HG02938 (cell line): ENCODE measurements around the gene TNFRSF17.
"Not testable (repeated sequence)": the region's sequence is repeated elsewhere in the genome, so short reads cannot be mapped to it uniquely, and the experiment has no call there.

Source experiments
- ATAC-seq: cut with Tn5 transposase; IDR thresholded peaks from one replicate; pipeline ENCODE4 v1.9.1; 2021; ENCODE audit warnings: mild to moderate bottlenecking, moderate library complexity; ENCODE audit not compliant: unreplicated experiment

Gene TNFRSF17

DNA sequence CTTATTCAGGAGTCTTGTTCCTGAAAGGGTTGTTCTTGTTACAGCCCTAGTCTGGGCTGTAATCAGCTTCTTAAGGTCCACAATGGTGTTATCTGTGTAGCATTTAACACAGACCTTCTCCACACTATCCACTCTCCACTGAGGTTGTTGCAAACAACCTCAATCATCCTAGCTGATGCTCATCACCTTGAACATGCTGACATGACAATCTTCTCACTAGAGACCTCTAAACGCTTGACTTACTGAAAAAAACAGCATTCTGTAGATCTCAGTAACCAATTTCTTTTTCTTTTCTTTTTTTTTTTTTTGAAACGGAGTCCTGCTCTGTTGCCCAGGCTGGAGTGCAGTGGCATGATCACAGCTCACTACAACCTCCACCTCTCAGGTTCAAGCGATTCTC lies 3.6 kb downstream of the TNFRSF17 start:
- ATAC-seq, result no peak

DNA sequence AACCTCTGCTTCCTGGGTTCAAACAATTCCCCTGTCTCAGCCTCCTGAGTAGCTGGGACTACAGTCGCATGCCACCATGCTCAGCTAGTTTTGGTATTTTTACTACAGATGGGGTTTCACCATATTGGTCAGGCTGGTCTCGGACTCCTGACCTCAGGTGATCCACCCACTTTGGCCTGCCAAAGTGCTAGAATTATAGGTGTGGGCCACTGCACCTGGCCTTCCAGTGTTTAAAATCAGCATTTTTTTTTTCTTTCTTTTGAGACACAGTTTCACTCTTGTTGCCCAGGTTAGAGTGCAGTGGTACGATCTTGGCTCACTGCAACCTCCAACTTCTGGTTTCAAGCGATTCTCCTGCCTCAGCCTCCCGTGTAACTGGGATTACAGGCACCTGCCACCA lies 5.3 kb downstream of the TNFRSF17 start:
- not testable (repeated sequence) for ATAC-seq

DNA sequence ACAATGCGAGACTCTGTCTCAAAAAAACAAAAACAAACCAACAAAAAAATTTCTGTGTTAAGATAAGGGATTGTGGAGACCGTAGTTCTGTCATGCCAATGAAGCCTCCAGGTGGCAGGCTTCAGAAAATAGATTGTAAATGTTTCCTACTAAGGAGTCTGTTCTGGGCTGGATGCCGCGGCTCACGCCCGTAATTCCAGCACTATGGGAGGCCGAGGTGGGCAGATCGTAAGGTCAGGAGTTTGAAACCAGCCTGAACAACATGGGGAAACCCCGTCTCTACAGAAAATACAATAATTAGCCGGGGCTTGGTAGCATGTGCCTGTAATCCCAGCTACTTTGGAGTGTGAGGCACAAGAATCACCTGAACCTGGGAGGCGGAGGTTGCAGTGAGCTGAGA lies 7.1 kb downstream of the TNFRSF17 start:
- no peak for ATAC-seq

DNA sequence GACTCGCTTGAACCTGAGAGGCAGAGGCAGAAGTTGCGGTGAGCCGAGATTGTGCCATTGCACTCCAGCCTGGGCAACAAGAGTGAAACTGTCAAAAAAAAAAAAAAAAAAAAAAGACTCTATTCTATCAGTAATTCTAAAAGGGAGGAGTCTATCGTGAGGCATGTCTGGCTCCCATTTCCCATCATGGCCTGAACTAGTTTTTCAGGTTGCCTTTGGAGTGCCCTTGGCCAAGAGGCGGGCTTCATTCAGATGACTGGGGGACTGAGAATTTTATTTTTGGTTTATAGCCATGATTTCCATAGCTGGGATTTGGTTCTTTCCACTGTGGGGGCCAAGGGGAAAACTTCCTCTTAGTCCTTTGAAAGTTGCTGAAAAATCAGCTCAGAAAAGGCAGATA lies 8.1 kb downstream of the TNFRSF17 start:
- no peak for ATAC-seq

DNA sequence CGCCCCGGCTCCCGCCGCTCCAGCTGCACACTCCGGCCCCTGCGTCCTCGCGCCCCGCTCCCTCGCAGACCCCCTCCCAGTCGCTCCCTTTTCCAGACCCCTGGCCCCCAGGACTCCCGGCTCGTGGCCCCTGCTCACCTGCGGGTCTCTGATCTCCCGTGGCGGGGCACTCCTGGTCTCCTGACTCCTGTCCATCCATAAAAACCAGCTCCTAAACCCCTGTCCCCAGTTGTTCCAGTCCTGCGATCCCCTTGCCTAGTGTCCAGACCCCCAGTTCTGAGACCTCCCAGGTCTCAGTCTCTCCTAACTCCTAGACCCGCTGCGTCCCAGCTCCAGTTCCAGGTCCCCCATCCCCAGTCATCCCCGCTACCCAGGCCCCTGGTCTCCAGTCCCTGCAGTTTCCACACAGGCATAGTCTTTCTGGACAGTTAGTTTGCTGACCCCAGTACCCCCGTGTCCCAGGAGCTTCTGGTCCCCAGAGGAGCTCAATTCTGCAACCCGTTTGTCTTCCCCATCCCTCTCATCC lies 11.9 kb downstream of the TNFRSF17 start:
- ATAC-seq, result no peak

DNA sequence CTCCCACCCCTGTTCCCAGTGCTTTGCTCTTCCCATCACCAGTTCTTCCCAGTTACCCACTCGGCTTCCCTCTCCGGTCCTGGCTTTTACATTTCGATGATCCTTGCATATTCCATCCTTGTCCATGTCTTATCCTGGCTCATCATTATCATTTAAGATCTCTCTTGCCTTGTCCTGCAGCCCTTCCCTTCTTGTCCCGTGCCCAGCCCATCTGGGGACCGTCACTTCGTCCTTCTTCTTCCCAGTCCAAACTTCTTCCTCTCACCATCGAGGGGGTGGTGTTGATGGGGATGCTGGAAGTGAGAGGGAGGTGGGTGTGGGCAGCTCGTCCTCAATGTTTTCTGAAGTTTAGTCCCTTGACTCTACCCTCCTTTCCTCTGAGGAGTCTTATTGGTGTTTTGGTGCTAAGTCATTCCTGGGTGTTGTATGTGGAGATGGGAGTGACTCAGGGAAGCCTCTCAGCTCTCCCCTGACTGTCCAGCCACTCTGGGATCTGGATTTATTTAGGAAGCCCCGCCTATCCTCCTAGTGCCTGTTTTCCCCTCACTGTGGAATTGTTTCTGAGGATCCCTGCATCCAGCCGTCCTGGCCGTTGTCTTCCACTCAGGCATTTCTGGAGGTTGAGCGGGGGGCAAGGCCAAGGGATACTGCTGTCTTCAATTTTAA lies 12.5 kb downstream of the TNFRSF17 start:
- ATAC-seq, result no peak

DNA sequence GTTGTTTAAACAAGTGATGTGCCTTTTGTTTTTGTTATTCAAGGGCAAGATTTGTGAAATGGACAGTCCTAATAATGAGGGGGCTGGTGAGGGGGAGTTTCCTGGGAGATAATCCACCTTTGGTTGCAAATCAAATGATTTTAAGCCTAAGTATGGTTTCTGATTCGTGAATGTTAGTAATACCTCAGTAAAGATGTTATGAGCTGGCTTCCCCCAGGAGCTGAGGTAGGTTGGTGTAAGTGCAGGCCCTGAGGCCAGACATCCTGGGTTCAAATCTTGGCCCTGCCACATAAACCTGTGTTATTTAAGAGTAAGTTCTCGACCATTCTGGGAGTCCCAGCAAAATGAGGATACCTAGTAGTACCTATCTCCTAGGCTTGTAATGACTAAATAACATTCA lies 13.1 kb downstream of the TNFRSF17 start:
- ATAC-seq, result no peak

DNA sequence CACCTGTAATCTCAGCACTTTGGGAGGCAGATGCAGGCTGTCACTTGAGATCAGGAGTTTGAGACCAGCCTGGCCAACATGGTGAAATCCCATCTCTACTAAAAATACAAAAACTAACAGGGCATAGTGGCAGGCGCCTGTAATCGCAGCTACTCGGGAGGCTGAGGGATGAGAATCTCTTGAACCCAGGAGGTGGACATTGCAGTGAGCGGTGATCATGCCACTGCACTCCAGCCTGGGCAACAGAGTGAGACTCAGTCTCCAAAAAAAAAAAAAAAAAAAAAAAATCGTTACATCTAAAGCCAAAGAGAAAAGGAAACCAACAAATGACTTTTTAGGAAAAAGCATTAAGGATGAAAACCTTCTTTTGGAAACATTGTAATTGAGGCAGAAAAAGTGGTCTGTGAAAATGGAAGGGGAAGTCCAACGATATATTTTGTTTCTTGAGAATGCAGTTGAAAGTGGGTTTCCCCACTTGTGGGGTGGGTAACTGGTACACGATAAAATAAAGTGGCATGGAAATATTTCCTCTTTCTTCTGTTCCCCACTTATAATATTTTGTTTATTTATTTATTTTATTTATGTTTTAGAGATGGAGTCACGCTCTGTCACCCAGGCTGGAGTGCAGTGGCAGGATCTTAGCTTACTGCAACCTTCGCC lies 14.1 kb downstream of the TNFRSF17 start:
- no peak for ATAC-seq

DNA sequence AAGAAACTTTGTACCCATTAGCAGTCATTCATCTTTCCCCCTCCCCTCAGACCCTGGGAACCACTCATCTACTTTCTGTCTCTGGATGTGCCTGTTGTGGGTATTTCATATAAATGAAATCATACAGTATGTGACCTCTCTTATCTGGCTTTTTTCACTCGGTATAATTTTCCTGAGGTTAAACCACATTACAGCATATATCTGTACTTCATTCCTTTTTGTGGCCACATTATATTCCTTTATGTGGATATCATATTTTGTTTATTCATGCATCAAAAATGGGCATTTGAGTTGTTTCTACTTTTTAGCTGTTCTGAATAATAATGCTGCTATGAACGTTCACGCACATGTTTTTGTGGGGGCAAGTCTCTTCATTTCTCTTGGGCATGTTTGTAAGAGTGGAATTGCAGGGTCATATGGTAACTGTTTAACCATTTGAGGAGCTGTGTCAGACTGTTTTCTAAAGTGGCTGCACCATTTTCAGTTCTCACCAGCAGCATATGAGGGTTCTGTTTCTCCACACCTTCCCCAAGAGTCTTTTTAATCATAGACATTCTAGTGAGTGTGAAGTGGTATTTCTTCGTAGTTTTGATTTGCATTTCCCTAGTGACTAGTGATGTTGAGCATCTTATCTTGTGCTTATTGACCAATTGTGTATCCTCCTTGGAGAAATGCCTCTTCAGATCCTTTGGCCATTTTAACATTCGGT lies 15.3 kb downstream of the TNFRSF17 start:
- peak; percentile 53 for ATAC-seq

DNA sequence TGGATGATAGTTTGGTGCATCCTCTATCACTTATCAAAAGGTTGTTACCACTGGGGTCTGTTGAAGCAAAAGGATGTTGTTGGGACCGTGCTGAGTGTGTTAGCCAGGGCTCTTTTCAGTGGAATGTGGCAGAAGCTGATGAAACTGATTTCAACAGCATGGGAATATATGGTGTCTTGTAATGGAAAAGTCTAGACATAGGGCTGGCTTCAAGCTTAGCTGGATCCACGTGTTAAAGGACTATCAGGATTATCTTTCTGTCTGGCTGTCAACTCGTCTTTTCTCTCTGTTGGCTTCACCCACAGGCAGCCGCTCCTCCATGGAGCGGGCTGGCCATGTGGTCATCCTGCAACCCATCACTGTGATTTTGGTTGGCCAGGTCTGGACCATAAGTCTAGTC lies 20.2 kb downstream of the TNFRSF17 start:
- no peak for ATAC-seq

DNA sequence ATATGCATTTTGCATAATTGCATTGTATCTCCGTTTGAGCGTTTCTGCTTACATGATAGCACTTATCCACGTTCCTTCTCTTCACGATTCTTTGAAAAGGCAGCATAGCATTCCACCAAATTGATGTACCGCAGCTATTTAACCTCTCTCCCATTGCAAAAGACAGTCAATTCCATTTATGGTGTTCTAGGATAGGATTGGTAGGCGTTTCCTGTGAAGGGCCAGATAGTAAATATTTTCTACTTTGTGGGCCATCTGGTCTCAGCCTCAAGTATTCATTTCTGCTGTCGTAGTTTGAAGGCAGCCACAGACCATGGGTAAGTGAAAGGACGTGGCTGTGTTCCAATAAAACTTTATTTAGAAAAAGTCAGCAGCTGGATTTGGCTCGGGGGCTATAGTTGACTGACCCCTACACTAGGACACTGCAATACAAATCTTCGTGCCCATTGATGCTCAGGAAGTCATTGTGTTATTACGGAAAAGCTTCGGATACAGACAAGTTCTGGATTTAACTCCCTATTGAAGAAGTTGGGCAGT lies 21.6 kb downstream of the TNFRSF17 start:
- ATAC-seq, result no peak

DNA sequence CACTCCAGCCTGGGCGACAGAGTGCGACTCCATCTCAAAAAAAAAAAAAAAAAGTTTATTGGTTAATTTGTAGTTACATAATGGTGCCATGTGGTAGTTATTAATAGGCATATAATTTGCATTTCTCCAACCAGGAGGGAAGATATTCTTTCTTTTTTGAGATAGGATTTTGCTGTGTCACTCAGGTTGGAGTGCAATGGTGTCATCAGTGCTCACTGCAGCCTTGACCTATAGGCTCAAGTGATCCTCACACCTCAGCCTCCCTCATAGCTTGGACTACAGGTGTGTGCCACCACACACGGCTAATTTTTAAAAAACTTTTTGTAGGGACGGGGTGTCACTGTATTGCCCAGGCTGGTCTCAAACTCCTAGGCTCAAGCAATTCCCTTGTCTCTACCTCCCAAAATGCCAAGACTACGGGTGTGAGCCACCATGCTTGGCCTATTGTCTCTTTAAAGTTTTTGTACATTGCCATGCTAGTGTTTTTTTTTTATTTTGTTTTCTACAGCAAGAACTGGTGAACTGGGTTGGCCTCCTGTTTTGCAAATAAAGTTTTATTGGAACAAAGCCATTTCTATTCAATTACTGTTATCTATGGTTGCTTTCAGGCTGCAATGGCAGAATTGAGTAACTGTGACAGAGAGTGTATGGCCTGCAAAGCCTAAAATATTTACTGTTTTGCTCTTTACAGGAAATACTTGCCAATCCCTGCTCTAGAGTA lies 23.4 kb downstream of the TNFRSF17 start:
- no peak for ATAC-seq

DNA sequence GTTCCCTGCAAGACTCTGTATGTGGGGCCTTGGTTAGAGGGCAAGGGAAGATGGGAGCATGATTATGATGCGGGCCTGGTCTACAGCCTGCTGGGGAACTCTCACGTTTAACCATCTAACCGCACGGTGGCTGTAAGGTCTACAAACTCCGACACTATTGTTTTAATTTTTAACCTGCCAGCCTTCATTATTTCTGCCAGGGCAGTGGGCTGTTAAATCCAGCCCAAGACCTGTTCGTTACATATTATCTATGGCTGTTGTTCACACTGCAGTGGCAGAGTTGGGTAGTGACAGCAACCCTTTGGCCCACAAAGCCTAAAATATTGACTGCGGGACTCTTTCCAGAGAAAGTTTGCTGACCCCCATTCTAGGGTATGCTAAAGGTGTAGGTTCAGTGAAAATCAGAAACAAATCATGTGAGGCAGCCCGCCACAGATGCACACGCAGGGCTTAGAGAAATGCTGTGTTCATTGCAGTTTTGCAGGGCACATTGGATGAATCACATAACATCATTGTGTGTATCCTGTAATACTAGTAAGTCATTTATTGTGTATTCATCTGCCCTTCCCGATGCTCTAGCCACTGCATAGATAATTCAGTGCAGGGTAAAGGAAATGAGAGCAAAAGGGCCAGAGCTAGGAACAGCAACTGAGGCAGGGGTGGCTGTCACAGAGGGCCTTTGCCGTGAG lies 25.8 kb downstream of the TNFRSF17 start:
- peak; percentile 46 for ATAC-seq

DNA sequence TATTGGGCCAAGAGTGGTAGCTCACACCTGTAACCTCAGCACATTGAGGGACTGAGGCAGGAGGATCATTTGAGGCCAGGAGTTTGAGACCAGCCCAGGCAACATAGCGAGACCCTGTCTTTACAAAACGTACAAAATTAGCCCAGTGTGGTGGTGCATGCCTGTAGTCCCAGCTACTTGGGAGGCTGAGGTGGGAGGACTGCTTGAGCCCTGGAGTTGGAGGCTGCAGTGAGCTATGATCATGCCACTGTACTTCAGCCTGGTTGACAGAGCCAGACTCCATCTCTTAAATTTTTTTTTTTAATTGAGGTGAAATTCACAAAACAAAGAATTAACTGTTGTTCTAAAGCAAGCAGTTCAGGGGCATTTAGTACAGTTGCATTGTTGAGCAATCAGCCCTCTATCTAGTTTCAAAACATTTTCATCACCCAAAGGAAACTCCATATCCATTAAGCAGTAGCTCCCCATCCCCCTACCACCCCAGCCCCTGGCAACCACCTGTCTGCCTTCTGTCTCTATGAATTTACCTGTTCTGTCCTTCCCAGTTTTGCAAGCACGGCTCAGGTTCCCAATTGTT lies 27.1 kb downstream of the TNFRSF17 start:
- no peak for ATAC-seq

DNA sequence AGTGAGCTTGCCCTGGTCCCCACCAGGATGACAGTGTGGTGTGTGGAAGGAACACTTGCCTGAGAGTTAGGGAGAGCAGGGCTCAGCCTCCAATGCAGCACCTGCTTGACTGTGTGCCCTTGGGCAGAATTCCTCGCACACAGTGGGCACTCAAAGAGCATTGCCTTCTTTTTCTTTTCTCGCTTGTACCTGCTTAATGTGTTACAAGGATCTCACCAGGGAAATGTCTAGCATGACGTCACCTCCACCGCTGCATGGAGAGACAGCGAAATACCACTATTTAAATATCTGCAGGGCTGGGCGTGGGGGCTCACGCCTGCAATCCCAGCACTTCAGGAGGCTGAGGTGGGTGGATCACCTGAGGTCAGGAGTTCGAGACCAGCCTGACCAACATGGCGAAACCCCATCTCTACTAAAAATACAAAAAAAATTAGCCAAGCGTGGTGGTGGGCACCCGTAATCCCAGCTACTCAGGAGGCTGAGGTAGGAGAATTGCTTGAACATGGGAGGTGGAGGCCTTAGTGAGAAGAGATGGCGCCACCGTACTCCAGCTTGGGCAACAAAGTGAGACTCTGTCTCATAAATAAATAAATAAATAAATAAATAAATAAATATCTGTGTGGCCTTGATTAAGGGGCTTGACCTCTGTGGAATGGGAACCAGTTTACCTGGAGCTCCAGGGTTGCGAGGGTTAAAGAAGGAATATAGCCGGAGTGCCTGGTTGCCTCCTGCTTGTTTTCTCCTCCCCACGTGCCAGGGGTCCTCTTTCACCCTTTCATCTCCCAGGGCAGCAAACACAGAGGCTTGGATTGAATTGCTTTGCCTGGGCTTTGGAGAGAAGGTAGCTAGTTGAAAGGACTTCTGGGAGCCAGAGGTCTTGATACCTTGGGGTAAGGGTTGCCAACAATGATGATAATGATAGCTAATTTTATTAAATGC lies 27.8 kb downstream of the TNFRSF17 start:
- no peak for ATAC-seq

DNA sequence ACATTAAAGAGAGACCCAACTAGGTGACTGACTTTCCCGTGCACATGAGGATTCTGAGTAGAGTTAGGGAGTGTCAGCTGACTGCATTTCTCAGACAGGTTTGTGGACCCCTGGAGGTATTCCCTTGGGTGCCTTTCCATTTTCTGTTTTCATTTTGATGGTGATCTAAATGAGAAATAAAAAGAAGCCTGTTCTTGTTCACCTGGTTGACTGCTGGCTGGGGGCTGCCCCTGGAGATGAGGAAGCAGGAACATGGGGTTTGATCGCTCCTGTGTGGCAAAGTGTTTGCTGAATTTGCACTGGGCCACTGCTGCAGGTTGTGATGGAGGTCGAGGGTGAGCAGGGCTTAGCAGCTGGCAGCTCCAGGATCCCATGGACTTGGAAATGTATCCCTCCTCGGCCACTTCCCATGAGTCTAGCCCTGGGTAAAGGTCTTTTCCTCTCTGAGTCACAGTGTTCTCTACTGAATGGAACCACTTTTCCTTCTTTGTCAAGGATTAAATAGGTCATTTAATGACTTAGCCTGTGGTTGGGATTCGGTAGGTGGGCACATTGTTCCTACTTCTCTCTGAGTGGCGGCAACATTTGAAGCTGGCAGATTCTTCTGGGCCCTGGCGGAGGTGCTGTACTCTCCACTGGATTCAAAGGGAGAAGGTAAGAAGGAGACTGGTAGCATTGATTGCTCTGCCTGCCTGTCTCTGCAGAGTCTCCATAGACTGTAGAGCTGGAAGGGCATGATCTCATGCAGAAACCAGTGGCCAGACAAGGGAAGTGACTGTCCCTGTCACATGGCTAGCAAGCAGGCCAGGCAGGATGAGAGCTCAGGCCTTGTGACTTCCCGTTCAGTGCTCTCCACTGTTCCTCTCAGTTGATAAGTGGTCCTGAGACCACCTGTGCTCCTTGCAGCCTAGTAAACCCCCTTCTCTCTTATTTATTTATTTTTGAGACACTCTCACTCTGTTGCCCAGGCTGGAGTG lies 29.4 kb downstream of the TNFRSF17 start:
- ATAC-seq, result no peak

DNA sequence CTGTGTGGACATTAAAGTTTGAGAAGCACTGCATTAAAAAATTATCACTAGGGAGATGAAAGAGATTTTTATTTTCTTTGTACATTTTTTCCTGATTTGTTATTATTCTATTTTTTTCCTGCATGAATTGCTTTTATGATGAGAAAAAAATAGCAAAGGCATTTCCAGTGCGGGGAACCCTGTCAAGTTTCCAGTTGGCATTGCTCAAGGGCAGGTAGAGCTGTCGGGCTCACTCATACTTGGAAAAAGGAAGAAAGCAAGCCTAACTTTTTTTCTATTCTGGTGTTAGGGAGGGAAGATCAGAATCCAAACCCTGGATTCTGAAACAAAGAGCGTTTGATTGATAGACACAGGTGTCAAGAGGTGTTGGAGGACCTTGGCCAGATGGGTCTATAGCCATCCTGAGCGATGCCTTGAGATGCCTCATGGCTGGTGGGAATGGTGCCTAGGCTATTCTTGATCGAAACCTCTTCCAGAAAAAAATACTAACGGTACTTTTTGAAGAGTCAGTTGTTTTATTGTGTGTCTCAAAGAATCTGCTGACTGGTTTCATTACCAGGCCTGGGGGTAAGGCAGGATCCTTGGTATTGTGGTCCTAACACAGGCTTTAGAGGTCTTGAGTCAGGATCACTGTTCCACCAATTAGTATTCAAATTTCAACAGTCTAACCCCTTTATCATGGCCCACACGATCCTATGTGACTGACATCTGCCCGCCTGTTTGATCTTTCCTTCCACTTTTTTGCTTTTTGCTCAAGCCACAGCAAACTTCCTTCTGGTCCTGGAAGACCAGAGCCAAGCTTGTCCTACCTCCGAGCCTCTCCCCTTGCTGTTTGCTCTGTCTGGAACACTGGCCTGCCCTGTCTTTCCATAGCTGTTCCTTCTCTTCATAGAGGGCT lies 31.7 kb downstream of the TNFRSF17 start:
- no peak for ATAC-seq
